Ovary (tissue), 9 donors: Measurements from ENCODE around the gene ROGDI. TPM values are rescaled to one million over a fixed set of nuclear protein-coding genes. Genes with fewer than 3 reads are reported as not detected.

ENCODE experiments used
- DNase-seq, 5 donors: peaks; one replicate each; pipeline ENCODE4 v3.0.0-alpha.2; 2019 to 2020
- H3K27ac ChIP-seq, 2 donors: fragments of 200-600 bp; one replicate each; pipeline versions ENCODE4 v1.5.1 to v1.8.0; 2019 to 2022
- H3K27me3 ChIP-seq: fragments of 200-600 bp; one replicate; pipeline ENCODE4 v1.8.0; 2022
- H3K36me3 ChIP-seq: fragments of 200-600 bp; sonication (generic); one replicate; pipeline ENCODE4 v1.5.1; 2019
- H3K4me1 ChIP-seq: one replicate; pipeline ENCODE4 v1.8.1; 2013; ENCODE audit warnings: mild to moderate bottlenecking, moderate library complexity; ENCODE audit not compliant: insufficient read depth
- H3K4me3 ChIP-seq: fragments of 200-600 bp; sonication (generic); one replicate; pipeline ENCODE4 v1.5.1; 2017
- H3K9me3 ChIP-seq, 2 donors: fragments of 200-600 bp in 1 of 2; sonication (generic) in 1 of 2; one replicate each; pipeline versions ENCODE4 v1.5.1 to v1.8.1; 2013 to 2019; ENCODE audit warnings: mild to moderate bottlenecking in 1 of 2, moderate library complexity in 1 of 2
- EP300 ChIP-seq: sonication (generic); formaldehyde crosslinking; IDR thresholded peaks from one replicate; pipeline ENCODE4 v1.6.1; 2017; ENCODE audit warnings: antibody characterized with exemption
- POLR2A ChIP-seq: fragments of 450-650 bp; IDR thresholded peaks from one replicate; pipeline ENCODE4 v1.6.1; 2017; ENCODE audit warnings: antibody characterized with exemption, mild to moderate bottlenecking, moderate library complexity
- WGBS, 3 donors: extraction: QIAGEN DNeasy Blood & Tissue Kit in 1 of 3; methylation state at CpG; one replicate each; pipeline versions ENCODE4 v1.1.5 to v1.1.7; 2013 to 2017; 5-methylcytosine and 5-hydroxymethylcytosine counted together
- intact Hi-C, 4 donors: fragments of 100-400 bp; cut with DNase I; formaldehyde crosslinking; loops; one replicate each; pipeline versions ENCODE4 v1.11.0 to v1.15.1; 2022 to 2023
- polyA plus RNA-seq, 2 donors: library from polyadenylated mRNA; stranded (reverse); fragments of 200-250 nt in 1 of 2; fragments of 350-450 nt in 1 of 2; fragmentation: Illumina TruSeq in 1 of 2; extraction: RNeasy Lipid Tissue Mini Kit (QIAGEN cat#74804) in 1 of 2; gene quantifications; one replicate each; pipeline ENCODE4 v1.2.3, GENCODE V29; 2013 to 2014
- total RNA-seq, 7 donors: library from RNA; depleted of rRNA in 2 of 7; stranded (reverse); fragments of >200 nt in 2 of 7; fragmentation: NEBNext Ultra II Directional in 3 of 7; extraction: Animal tissue kit (Norgen Biotek cat#: 25700) in 3 of 7; gene quantifications; one replicate each; pipeline versions ENCODE4 v1.1.0 to v1.2.4, GENCODE V29; 2016 to 2023
- TF ChIP-seq, protein P1 (sequence below), 3 donors: fragments of 450-650 bp in 2 of 3; fragments of 200-600 bp in 1 of 3; IDR thresholded peaks; one replicate each; pipeline versions ENCODE4 v1.5.1 to v1.8.0; 2016 to 2022; ENCODE audit warnings: antibody characterized with exemption in 3 of 3, mild to moderate bottlenecking in 1 of 3
- donor health status: DM: no; HTN: no; CAD: no; lungs with moderate emphysema.
- donor health status: DM: no; HTN: no; CAD: no.
- donor health status: Bipolar disorder and iron deficiency.
- donor health status: DM: yes; HTN: yes; CAD: no.
- donor health status: DM: no; HTN: no; CAD: no.
- donor health status: DM: yes; HTN: yes; CAD: no.

ROGDI gene
- total and polyA plus RNA-seq, 9 donors = 6.0 to 31.9 (median 22.3) TPM

DNA sequence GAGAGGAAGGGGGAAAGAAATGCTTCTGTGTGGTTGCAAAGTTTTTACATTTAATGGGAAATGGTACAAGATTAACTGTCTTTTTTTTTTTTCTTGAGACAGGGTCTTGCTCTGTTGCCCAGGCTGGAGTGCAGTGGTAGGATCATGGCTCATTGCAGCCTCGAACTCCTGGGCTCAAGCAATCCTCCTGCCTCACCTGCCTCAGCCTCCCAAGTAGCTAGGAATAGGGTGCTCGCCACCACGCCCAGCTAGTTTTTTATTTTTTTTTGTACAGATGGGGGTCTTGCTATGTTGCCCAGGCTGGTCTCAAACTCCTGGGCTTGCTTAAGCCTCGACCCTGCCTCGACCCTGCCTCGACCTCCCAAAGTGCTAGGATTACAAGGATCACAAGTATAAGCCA is 3.8 kb upstream of the ROGDI start:
- DNase-seq = no peak
- Histone ChIP-seq H3K27me3 (no peaks in the 10 kb centered on the region), H3K36me3 (no peaks in the 10 kb centered on the region), H3K9me3 (no peaks in the 10 kb centered on the region), H3K27ac (no peak overlapping the region), H3K4me1 (peaks cover 6% of the 10 kb centered on the region), H3K4me3 (no peak overlapping the region)
- 90 to 96% (median 93%) methylated on average over 6 of the region's 6 CpGs for WGBS, 3 donors
- TF ChIP-seq, protein P1, sequence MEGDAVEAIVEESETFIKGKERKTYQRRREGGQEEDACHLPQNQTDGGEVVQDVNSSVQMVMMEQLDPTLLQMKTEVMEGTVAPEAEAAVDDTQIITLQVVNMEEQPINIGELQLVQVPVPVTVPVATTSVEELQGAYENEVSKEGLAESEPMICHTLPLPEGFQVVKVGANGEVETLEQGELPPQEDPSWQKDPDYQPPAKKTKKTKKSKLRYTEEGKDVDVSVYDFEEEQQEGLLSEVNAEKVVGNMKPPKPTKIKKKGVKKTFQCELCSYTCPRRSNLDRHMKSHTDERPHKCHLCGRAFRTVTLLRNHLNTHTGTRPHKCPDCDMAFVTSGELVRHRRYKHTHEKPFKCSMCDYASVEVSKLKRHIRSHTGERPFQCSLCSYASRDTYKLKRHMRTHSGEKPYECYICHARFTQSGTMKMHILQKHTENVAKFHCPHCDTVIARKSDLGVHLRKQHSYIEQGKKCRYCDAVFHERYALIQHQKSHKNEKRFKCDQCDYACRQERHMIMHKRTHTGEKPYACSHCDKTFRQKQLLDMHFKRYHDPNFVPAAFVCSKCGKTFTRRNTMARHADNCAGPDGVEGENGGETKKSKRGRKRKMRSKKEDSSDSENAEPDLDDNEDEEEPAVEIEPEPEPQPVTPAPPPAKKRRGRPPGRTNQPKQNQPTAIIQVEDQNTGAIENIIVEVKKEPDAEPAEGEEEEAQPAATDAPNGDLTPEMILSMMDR (IDR thresholded peaks at IDR 0.05) = no peak
- no peak for TF ChIP-seq EP300
- no peak for TF ChIP-seq POLR2A
- intact Hi-C loops = no loop called here

DNA sequence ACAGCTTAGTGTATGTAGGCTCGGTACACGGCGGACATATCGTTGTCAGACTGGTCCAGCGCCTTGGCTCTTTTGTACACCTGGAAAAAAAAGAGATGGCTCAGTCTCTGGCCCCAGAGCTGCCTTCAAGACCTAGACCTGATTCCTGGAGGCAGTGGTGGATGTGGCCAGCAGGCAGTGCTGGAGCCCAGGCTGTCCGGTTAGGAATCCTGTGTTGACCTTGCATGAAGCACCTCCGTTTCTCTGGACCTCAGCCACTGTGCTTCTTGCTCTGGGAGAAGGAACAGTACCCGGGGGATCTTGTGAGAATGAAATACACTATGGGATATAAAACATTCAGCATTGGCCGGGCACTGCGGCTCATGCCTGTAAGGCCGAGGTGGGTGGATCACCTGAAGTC is 2.8 kb upstream of the ROGDI start:
- Histone ChIP-seq H3K36me3 (no peaks in the 10 kb centered on the region), H3K4me1 (peaks cover 7% of the 10 kb centered on the region), H3K27ac (peak overlapping the region in 1 of 2 donors; percentile 23), H3K4me3 (no peak overlapping the region), H3K9me3 (no peaks in the 10 kb centered on the region), H3K27me3 (no peaks in the 10 kb centered on the region)
- WGBS, 3 donors = 67 to 70% (median 69%) methylated on average over 11 of the region's 11 CpGs
- DNase-seq = no peak
- TF ChIP-seq EP300 = no peak
- TF ChIP-seq POLR2A = no peak
- TF ChIP-seq, protein P1 (IDR thresholded peaks at IDR 0.05) = no peak
- intact Hi-C loops = no loop called here

- intact Hi-C loops = no loop called here
- TF ChIP-seq POLR2A (no peak), EP300 (no peak)
- TF ChIP-seq, protein P1 (IDR thresholded peaks at IDR 0.05) = no peak
These were observed 1.7 kb upstream of the ROGDI start for GRCh38 chr16:4803898-4804762.

DNA sequence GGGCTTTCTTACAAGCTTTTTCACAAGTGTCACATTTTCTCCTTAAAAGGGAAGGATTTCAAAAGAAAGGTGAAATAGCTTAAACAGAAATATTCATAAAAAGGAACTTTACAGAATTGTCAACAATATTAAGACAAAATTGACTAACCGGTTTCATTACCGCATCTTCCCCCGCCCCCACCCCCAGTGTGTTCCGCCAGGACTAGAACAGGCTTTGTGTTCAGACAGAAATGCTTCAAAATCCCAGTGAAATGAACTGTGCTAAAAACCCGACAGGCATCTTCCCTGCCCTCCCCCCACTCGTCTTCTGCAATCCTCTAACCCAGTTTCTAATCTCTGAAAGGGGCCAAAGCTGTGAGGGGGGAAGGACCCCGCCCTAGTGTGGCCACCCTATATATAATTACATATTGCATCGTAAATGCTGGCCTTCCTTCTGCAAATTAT is 990 bp upstream of the ROGDI start:
- DNase-seq = no peak
- H3K27ac ChIP-seq = peak overlapping the region in 1 of 2 donors; percentile 72
- intact Hi-C loops = no loop called here
- no peaks in the 10 kb centered on the region for H3K27me3 ChIP-seq
- H3K4me3 ChIP-seq = no peak overlapping the region
- 26 to 46% (median 45%) methylated on average over 8 of the region's 8 CpGs for WGBS, 3 donors
- peaks cover 7% of the 10 kb centered on the region for H3K4me1 ChIP-seq
- no peaks in the 10 kb centered on the region for H3K9me3 ChIP-seq
- no peaks in the 10 kb centered on the region for H3K36me3 ChIP-seq
- TF ChIP-seq POLR2A (no peak), EP300 (no peak)
- TF ChIP-seq, protein P1 (IDR thresholded peaks at IDR 0.05) = no peak

More at GRCh38 chr16:4803898-4804762, 1.7 kb upstream of the ROGDI start:
- no peak for DNase-seq
- 63 to 71% (median 63%) methylated on average over 26 of the region's 26 CpGs for WGBS, 3 donors
- Histone ChIP-seq H3K36me3 (no peaks in the 10 kb centered on the region), H3K27me3 (no peaks in the 10 kb centered on the region), H3K9me3 (no peaks in the 10 kb centered on the region), H3K27ac (no peak overlapping the region), H3K4me1 (peaks cover 7% of the 10 kb centered on the region), H3K4me3 (no peak overlapping the region)
